Lung (tissue), 12 donors: ENCODE results near the gene CCDC149. TPM values are rescaled to one million over a fixed set of nuclear protein-coding genes. Genes with fewer than 3 reads are reported as not detected.

ENCODE experiments used
- ATAC-seq: fragments of 200-7000 bp; cut with Tn5 transposase; one replicate; pipeline ENCODE4 v1.9.1; 2020; ENCODE audit warnings: moderate number of reproducible peaks; ENCODE audit not compliant: insufficient read depth, low FRiP score
- DNase-seq, 3 donors: peaks; one replicate each; pipeline ENCODE4 v3.0.0-alpha.2; 2013 to 2017
- H3K27ac ChIP-seq, 2 donors: one replicate each; pipeline ENCODE4 v1.5.1; 2013; ENCODE audit warnings: mild to moderate bottlenecking in 2 of 2, moderate library complexity in 2 of 2, control low read depth in 1 of 2, inconsistent platforms in 1 of 2, low read depth in 1 of 2, low read length in 1 of 2
- H3K27me3 ChIP-seq, 3 donors: one replicate each; pipeline ENCODE4 v1.5.1; 2013; ENCODE audit warnings: low read length in 2 of 3; ENCODE audit not compliant: control insufficient read depth in 3 of 3, insufficient read depth in 3 of 3
- H3K36me3 ChIP-seq, 4 donors: one replicate each; pipeline ENCODE4 v1.5.1; 2013; ENCODE audit warnings: low read length in 4 of 4, mild to moderate bottlenecking in 1 of 4, moderate library complexity in 1 of 4; ENCODE audit not compliant: control insufficient read depth in 4 of 4, insufficient read depth in 4 of 4
- H3K4me1 ChIP-seq, 5 donors: one replicate each; pipeline ENCODE4 v1.5.1; 2013; ENCODE audit warnings: low read length in 5 of 5, mild to moderate bottlenecking in 2 of 5, moderate library complexity in 1 of 5; ENCODE audit not compliant: control insufficient read depth in 5 of 5, insufficient read depth in 5 of 5
- H3K4me3 ChIP-seq: one replicate; pipeline ENCODE4 v1.5.1; 2013; ENCODE audit warnings: mild to moderate bottlenecking, control low read depth, moderate library complexity
- H3K9ac ChIP-seq, 2 donors: one replicate each; pipeline ENCODE4 v1.5.1; 2013; ENCODE audit warnings: low read length in 2 of 2, control low read depth in 1 of 2; ENCODE audit not compliant: insufficient read depth in 1 of 2
- H3K9me3 ChIP-seq, 4 donors: one replicate each; pipeline ENCODE4 v1.5.1; 2013; ENCODE audit warnings: low read length in 3 of 4, mild to moderate bottlenecking in 1 of 4, moderate library complexity in 1 of 4; ENCODE audit not compliant: control insufficient read depth in 4 of 4, insufficient read depth in 3 of 4
- WGBS, 2 donors: extraction: QIAGEN DNeasy Blood & Tissue Kit; methylation state at CpG; one replicate each; pipeline ENCODE4 v1.1.7; 2013; 5-methylcytosine and 5-hydroxymethylcytosine counted together
- polyA plus RNA-seq, 2 donors: library from polyadenylated mRNA; stranded (reverse); fragments of 200-250 nt; gene quantifications; one replicate each; pipeline ENCODE4 v1.2.1, GENCODE V29; 2013
- total RNA-seq, 2 donors: library from RNA; depleted of rRNA in 1 of 2; stranded (reverse); fragments of >200 nt in 1 of 2; gene quantifications; one replicate each; pipeline ENCODE4 v1.2.1, GENCODE V29; 2014 to 2021
- TF ChIP-seq, protein P1 (sequence below): IDR thresholded peaks from 2 replicates; pipeline ENCODE4 v1.5.1; 2012; ENCODE audit warnings: mild to moderate bottlenecking; ENCODE audit errors: control extremely low read depth, extremely low read depth
- donor health status: control.
- donor health status: control.
- donor health status: Bipolar disorder and iron deficiency.
- donor health status: healthy.
- donor health status: DM: yes; HTN: yes; CAD: no.

The CCDC149 gene
- total and polyA plus RNA-seq, 4 donors = 8.6 to 21.4 (median 17.1) TPM

GRCh38 chr4:24824720-24825119 lies 88.1 kb downstream of the CCDC149 start:
- 73 to 84% methylated on average over 7 of the region's 7 CpGs for WGBS, 2 donors
- no peaks in the 10 kb centered on the region for H3K27me3 ChIP-seq
- H3K36me3 ChIP-seq = peaks cover 5 to 14% (median 8%) of the 10 kb centered on the region in 4 donors
- TF ChIP-seq, protein P1, sequence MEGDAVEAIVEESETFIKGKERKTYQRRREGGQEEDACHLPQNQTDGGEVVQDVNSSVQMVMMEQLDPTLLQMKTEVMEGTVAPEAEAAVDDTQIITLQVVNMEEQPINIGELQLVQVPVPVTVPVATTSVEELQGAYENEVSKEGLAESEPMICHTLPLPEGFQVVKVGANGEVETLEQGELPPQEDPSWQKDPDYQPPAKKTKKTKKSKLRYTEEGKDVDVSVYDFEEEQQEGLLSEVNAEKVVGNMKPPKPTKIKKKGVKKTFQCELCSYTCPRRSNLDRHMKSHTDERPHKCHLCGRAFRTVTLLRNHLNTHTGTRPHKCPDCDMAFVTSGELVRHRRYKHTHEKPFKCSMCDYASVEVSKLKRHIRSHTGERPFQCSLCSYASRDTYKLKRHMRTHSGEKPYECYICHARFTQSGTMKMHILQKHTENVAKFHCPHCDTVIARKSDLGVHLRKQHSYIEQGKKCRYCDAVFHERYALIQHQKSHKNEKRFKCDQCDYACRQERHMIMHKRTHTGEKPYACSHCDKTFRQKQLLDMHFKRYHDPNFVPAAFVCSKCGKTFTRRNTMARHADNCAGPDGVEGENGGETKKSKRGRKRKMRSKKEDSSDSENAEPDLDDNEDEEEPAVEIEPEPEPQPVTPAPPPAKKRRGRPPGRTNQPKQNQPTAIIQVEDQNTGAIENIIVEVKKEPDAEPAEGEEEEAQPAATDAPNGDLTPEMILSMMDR = no peak
- H3K4me1 ChIP-seq = peaks cover 0 to 1% (median 0%) of the 10 kb centered on the region in 5 donors
- DNase-seq (peak; percentile 27 to 60 (median 36)), ATAC-seq (no peak)
- H3K4me3 ChIP-seq = no peak overlapping the region
- H3K9ac ChIP-seq = no peak overlapping the region
- H3K27ac ChIP-seq = no peak overlapping the region
- no peaks in the 10 kb centered on the region for H3K9me3 ChIP-seq

- ATAC-seq (no peak), DNase-seq (no peak)
- peaks cover 12 to 20% (median 17%) of the 10 kb centered on the region in 4 donors for H3K36me3 ChIP-seq
- no peaks in the 10 kb centered on the region for H3K27me3 ChIP-seq
- H3K27ac ChIP-seq = no peak overlapping the region
- TF ChIP-seq, protein P1 = no peak
- H3K4me3 ChIP-seq = no peak overlapping the region
- peaks cover 0 to 5% (median 0%) of the 10 kb centered on the region in 5 donors for H3K4me1 ChIP-seq
- H3K9me3 ChIP-seq = no peaks in the 10 kb centered on the region
- H3K9ac ChIP-seq = no peak overlapping the region
These were observed 92.3 kb downstream of the CCDC149 start for GRCh38 chr4:24820541-24820940.

DNA sequence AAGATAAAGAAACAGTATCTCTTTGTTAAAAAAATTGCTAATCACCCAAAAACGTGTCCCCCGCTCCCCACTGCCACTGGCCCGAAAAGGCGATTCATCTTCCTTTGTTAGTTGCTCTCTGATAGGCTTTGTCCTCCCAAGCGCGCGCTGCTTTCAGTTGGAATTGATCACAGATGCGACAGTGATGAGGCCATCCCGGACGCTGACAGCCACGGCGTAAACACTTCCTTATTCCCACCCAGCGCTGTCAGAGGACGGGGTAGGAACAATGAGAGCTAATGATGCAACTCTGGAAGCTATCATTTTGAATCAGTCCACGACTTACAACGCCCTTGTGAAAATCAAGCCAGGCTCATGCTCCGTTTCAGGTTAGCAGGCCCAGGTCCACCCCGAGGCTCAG lies 96.0 kb downstream of the CCDC149 start:
- peaks cover 0 to 5% (median 0%) of the 10 kb centered on the region in 5 donors for H3K4me1 ChIP-seq
- 87 to 89% methylated on average over 18 of the region's 18 CpGs for WGBS, 2 donors
- no peaks in the 10 kb centered on the region for H3K27me3 ChIP-seq
- no peak overlapping the region for H3K9ac ChIP-seq
- no peak overlapping the region for H3K27ac ChIP-seq
- ATAC-seq = no peak
- peak in 1 of 3 donors; percentile 57 for DNase-seq
- peaks cover 10 to 23% (median 15%) of the 10 kb centered on the region in 4 donors for H3K36me3 ChIP-seq
- TF ChIP-seq, protein P1 = no peak
- no peak overlapping the region for H3K4me3 ChIP-seq
- peaks cover 0 to 4% (median 0%) of the 10 kb centered on the region in 4 donors for H3K9me3 ChIP-seq

- no peaks in the 10 kb centered on the region for H3K27me3 ChIP-seq
- WGBS, 2 donors = 92 to 97% methylated on average over 2 of the region's 2 CpGs
- H3K4me1 ChIP-seq = peaks cover 0 to 5% (median 0%) of the 10 kb centered on the region in 5 donors
- peaks cover 7 to 14% (median 10%) of the 10 kb centered on the region in 4 donors for H3K36me3 ChIP-seq
- H3K9ac ChIP-seq = no peak overlapping the region
- DNase-seq (no peak), ATAC-seq (no peak)
- H3K4me3 ChIP-seq = no peak overlapping the region
- no peak overlapping the region for H3K27ac ChIP-seq
- TF ChIP-seq, protein P1 = no peak
- peaks cover 0 to 4% (median 0%) of the 10 kb centered on the region in 4 donors for H3K9me3 ChIP-seq
These were observed 99.1 kb downstream of the CCDC149 start for GRCh38 chr4:24813732-24814131.
